Endothelial cell of umbilical vein (primary cell): Measurements from ENCODE around the gene ZNF148. TPM values are rescaled to one million over a fixed set of nuclear protein-coding genes. Genes with fewer than 3 reads are reported as not detected.

Source experiments
- BruUV-seq: library from RNA; stranded (reverse); fragments of 400-500 nt; replicated peaks from 2 replicates; lab custom pipeline; 2021; lab: Mats Ljungman, UMichigan
- CTCF ChIA-PET: fragments of 300-600, 350-600 bp; sonication (Branson Sonifier 250); formaldehyde crosslinking; loops from one replicate; lab custom pipeline; 2021; ENCODE audit warnings: antibody characterized with exemption, inconsistent platforms; lab: Charles Lee
- POLR2A ChIA-PET: fragments of 300-600, 350-600 bp; sonication (Branson Sonifier 250); formaldehyde crosslinking; loops from one replicate; lab custom pipeline; 2021; ENCODE audit warnings: antibody characterized with exemption, inconsistent platforms; lab: Charles Lee
- DNase-seq: peaks from one replicate; pipeline ENCODE4 v3.0.0-alpha.2; 2011; ENCODE audit warnings: low read depth, low spot score
- FAIRE-seq: peaks from 2 replicates; lab custom pipeline; 2011; peaks lifted over from hg19 to GRCh38; lab: Jason Lieb, UNC
- H2AFZ ChIP-seq: 2 replicates; pipeline ENCODE4 v1.6.0; 2012; ENCODE audit warnings: low read depth, low read length, control low read depth, inconsistent platforms
- H3K27ac ChIP-seq: 2 replicates; pipeline ENCODE4 v1.5.1; 2011; ENCODE audit warnings: low read depth, mild to moderate bottlenecking, control low read depth, low read length, moderate library complexity; ENCODE audit not compliant: insufficient read depth
- H3K27me3 ChIP-seq, 2 experiments: 2 replicates each; pipeline versions ENCODE4 v1.6.0 to v1.6.1; 2011; ENCODE audit warnings: low read length in 2 of 2, mixed read lengths in 1 of 2; ENCODE audit not compliant: control insufficient read depth in 2 of 2, insufficient read depth in 2 of 2
- H3K36me3 ChIP-seq, 2 experiments: 2 replicates in 1 of 2; 3 replicates in 1 of 2; pipeline ENCODE4 v1.5.1; 2011; ENCODE audit warnings: low read length in 2 of 2, mild to moderate bottlenecking in 1 of 2, moderate library complexity in 1 of 2; ENCODE audit not compliant: control insufficient read depth in 2 of 2, insufficient read depth in 2 of 2; ENCODE audit errors: extremely low read depth in 1 of 2
- H3K4me1 ChIP-seq: 3 replicates; pipeline ENCODE4 v1.5.1; 2011; ENCODE audit warnings: mild to moderate bottlenecking, low read length; ENCODE audit not compliant: control insufficient read depth, insufficient read depth; ENCODE audit errors: extremely low read depth
- H3K4me2 ChIP-seq: 2 replicates; pipeline ENCODE4 v1.6.1; 2011; ENCODE audit warnings: low read length, control low read depth, mixed read lengths; ENCODE audit not compliant: insufficient read depth
- H3K4me3 ChIP-seq, 3 experiments: fragments of 200-600 bp in 1 of 3; sonication (generic), shearing (Covaris generic) in 1 of 3; replicated peaks in 1 of 3; 2 replicates each; pipeline ENCODE4 v1.5.1; 2011 to 2016; ENCODE audit warnings: control low read depth in 3 of 3, low read length in 3 of 3, mild to moderate bottlenecking in 2 of 3, inconsistent platforms in 1 of 3, low read depth in 1 of 3, moderate library complexity in 1 of 3; ENCODE audit not compliant: insufficient read depth in 1 of 3
- H3K79me2 ChIP-seq: 2 replicates; pipeline ENCODE4 v1.6.0; 2012; ENCODE audit warnings: low read length, inconsistent platforms; ENCODE audit not compliant: control insufficient read depth, insufficient read depth
- H3K9ac ChIP-seq: replicated peaks from 2 replicates; pipeline ENCODE3; 2011; ENCODE audit warnings: low read length, control low read depth; ENCODE audit not compliant: insufficient read depth; ENCODE audit errors: extremely low read depth
- H3K9me1 ChIP-seq: replicated peaks from 3 replicates; pipeline ENCODE4 v1.6.0; 2011; ENCODE audit warnings: mild to moderate bottlenecking, low read length; ENCODE audit not compliant: control insufficient read depth, insufficient read depth; ENCODE audit errors: extremely low read depth
- H3K9me3 ChIP-seq: replicated peaks from 2 replicates; pipeline ENCODE4 v1.5.1; 2012; ENCODE audit warnings: low read length, inconsistent platforms; ENCODE audit not compliant: control insufficient read depth, insufficient read depth
- H4K20me1 ChIP-seq: replicated peaks from 2 replicates; pipeline ENCODE3; 2011; ENCODE audit warnings: mild to moderate bottlenecking, low read length; ENCODE audit not compliant: control insufficient read depth, insufficient read depth; ENCODE audit errors: extremely low read depth
- EZH2 ChIP-seq: IDR thresholded peaks from 2 replicates; pipeline ENCODE4 v1.6.1; 2012; ENCODE audit warnings: borderline replicate concordance, low read depth, mild to moderate bottlenecking, moderate library complexity, low read length, inconsistent platforms; ENCODE audit not compliant: severe bottlenecking
- FOS ChIP-seq: IDR thresholded peaks from 2 replicates; pipeline ENCODE4 v1.6.1; 2011; ENCODE audit warnings: mild to moderate bottlenecking, low read length, moderate library complexity, borderline replicate concordance; ENCODE audit not compliant: insufficient read depth
- GATA2 ChIP-seq: IDR thresholded peaks from 2 replicates; pipeline ENCODE4 v1.7.0; 2011; ENCODE audit warnings: low read depth, mild to moderate bottlenecking, moderate library complexity, mixed read lengths, low read length; ENCODE audit not compliant: insufficient read length, insufficient read depth
- JUN ChIP-seq: IDR thresholded peaks from 2 replicates; pipeline ENCODE4 v1.6.1; 2011; ENCODE audit warnings: borderline replicate concordance, low read depth; ENCODE audit not compliant: insufficient read length, insufficient read depth
- MYC ChIP-seq: IDR thresholded peaks from one replicate; pipeline ENCODE4 v1.6.1; 2011; ENCODE audit warnings: mild to moderate bottlenecking, low read depth, low read length
- POLR2AphosphoS5 ChIP-seq: IDR thresholded peaks from 2 replicates; pipeline ENCODE4 v1.6.1; 2012; ENCODE audit warnings: low read depth, mild to moderate bottlenecking, control low read depth, low read length, moderate library complexity; ENCODE audit not compliant: insufficient read depth
- dilution Hi-C: fragments of 300-500 bp; cut with MboI; formaldehyde crosslinking; loops from one replicate; pipeline ENCODE4 v1.15.0; 2019; ENCODE audit warnings: low sequenced_read_pairs; ENCODE audit not compliant: extremely low pct_ligation_motif_present
- intact Hi-C: fragments of 100-400 bp; cut with micrococcal nuclease; formaldehyde crosslinking; loops from one replicate; pipeline ENCODE4 v1.10.0; 2022
- polyA plus RNA-seq, 4 experiments: library from polyadenylated mRNA; depleted of rRNA in 3 of 4; stranded (reverse) in 3 of 4; unstranded in 1 of 4; fragments of >200 nt; gene quantifications; 2 replicates each; pipeline versions ENCODE4 v1.2.1 to v1.2.3, GENCODE V29; 2011 to 2012; ENCODE audit warnings: missing spikeins in 1 of 4
- total RNA-seq: library from RNA; stranded (reverse); gene quantifications from 2 replicates; pipeline ENCODE4 v1.2.3, GENCODE V29; 2021
- TF ChIP-seq, protein P1 (sequence below), 2 donors: IDR thresholded peaks; 1 replicate in 1 of 2; 2 replicates in 1 of 2; pipeline ENCODE4 v1.5.1; 2011; ENCODE audit warnings: low read length in 2 of 2, mild to moderate bottlenecking in 2 of 2, moderate library complexity in 2 of 2, control low read depth in 1 of 2, inconsistent platforms in 1 of 2, low read depth in 1 of 2; ENCODE audit not compliant: insufficient read depth in 1 of 2; ENCODE audit errors: extremely low read depth in 1 of 2
- TF ChIP-seq, protein P2 (sequence below): IDR thresholded peaks from 2 replicates; pipeline ENCODE4 v1.6.1; 2011; ENCODE audit not compliant: insufficient read depth, insufficient read length

ZNF148 gene
- total and polyA plus RNA-seq, 2 donors (not counting 3 experiments of a cell fraction or from before 2014, with no cell fraction given): 8.0 to 41.3 TPM

DNA sequence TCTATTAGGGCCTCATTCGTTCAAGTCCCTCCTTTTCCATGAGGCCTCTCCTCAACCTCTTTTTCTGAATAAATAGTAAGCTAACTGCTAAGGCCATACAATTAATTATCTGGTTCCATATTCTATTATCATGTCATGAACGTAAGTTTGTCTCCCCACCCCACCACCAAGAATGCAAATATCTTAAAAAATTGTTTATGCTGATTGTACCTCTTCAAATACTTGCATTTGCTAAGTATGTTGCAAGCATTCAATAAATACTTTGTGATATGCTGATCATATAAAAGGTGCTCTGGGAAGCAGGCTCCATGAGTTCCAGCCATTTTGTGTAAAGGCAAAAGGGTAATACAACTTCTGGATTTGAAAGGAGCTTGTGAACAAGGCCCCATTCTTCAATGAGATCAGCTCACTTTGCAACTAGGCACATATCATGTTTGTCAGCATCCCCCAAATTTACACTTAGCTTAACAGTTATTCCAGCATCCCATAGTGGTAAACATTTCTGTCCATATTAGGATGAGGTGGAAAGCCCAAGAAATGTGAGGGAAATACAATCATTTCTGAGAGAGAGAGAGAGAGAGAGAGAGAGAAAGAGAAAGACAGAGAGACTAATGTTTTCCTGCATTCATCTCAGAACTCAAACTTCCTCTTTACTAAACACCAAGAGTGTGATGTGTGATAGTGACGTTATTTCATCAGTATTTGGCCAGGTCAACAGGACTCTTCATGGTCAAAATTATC is 195.8 kb downstream of the ZNF148 start:
- H3K4me1 ChIP-seq: no peaks in the 10 kb centered on the region
- H3K4me3 ChIP-seq: no peak overlapping the region
- no peaks in the 10 kb centered on the region for H3K27me3 ChIP-seq
- no TSS peak for BruUV-seq
- H3K36me3 ChIP-seq: no peaks in the 10 kb centered on the region
- no peak overlapping the region for H3K27ac ChIP-seq
- dilution Hi-C loops: no loop called here
- ChIA-PET CTCF (interaction anchor here (0.8 to 2.5 kb wide), 3 partner anchors 9 to 246 kb away, joined by 4 to 9 read pairs (median 5); no protein-coding TSS in a partner anchor), POLR2A (no interaction called here)
- H3K9ac ChIP-seq: no peak overlapping the region
- FAIRE-seq: no peak
- DNase-seq: no peak
- H2AFZ ChIP-seq: no peak overlapping the region
- H3K79me2 ChIP-seq: no peaks in the 10 kb centered on the region
- no peaks in the 10 kb centered on the region for H4K20me1 ChIP-seq
- H3K4me2 ChIP-seq: no peak overlapping the region
- no peak for TF ChIP-seq JUN
- TF ChIP-seq POLR2AphosphoS5: no peak
- TF ChIP-seq FOS: no peak
- TF ChIP-seq, protein P1, sequence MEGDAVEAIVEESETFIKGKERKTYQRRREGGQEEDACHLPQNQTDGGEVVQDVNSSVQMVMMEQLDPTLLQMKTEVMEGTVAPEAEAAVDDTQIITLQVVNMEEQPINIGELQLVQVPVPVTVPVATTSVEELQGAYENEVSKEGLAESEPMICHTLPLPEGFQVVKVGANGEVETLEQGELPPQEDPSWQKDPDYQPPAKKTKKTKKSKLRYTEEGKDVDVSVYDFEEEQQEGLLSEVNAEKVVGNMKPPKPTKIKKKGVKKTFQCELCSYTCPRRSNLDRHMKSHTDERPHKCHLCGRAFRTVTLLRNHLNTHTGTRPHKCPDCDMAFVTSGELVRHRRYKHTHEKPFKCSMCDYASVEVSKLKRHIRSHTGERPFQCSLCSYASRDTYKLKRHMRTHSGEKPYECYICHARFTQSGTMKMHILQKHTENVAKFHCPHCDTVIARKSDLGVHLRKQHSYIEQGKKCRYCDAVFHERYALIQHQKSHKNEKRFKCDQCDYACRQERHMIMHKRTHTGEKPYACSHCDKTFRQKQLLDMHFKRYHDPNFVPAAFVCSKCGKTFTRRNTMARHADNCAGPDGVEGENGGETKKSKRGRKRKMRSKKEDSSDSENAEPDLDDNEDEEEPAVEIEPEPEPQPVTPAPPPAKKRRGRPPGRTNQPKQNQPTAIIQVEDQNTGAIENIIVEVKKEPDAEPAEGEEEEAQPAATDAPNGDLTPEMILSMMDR (IDR thresholded peaks at IDR 0.05; ENCODE audit: extremely low read depth in 1 of 2, insufficient read depth in 1 of 2, low read depth in 1 of 2, low read length in 2 of 2): no peak
- no peak for TF ChIP-seq MYC
- TF ChIP-seq, protein P2, sequence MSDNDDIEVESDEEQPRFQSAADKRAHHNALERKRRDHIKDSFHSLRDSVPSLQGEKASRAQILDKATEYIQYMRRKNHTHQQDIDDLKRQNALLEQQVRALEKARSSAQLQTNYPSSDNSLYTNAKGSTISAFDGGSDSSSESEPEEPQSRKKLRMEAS: no peak
- no peak for TF ChIP-seq GATA2
- TF ChIP-seq EZH2: no peak
- intact Hi-C loops: no loop called here
- no peaks in the 10 kb centered on the region for H3K9me1 ChIP-seq
- no peaks in the 10 kb centered on the region for H3K9me3 ChIP-seq
